Activated CD4-positive, alpha-beta memory T cell treated with anti-CD3 and anti-CD28 coated beads, Interleukin-2, amount 10 ng/mL, durations not matched to agents 7 days and 5 days (primary cell): ENCODE measurements around the gene AMBRA1. TPM values are rescaled to one million over a fixed set of nuclear protein-coding genes. Genes with fewer than 3 reads are reported as not detected.

Experiments
- CTCF ChIA-PET: fragments of 350-600 bp; sonication (Branson Sonifier 250); formaldehyde crosslinking; loops from one replicate; lab custom pipeline; 2021; ENCODE audit warnings: antibody characterized with exemption, inconsistent platforms; lab: Charles Lee
- POLR2A ChIA-PET: fragments of 350-600 bp; sonication (Branson Sonifier 250); formaldehyde crosslinking; loops from one replicate; lab custom pipeline; 2021; ENCODE audit warnings: antibody characterized with exemption; lab: Charles Lee
- DNase-seq: peaks from one replicate; pipeline ENCODE4 v3.0.0-alpha.2; 2020
- H3K27ac Mint-ChIP-seq: one replicate; pipeline ENCODE4 v1.8.0; 2021; ENCODE audit warnings: mild to moderate bottlenecking, mixed read lengths
- H3K27me3 Mint-ChIP-seq: one replicate; pipeline ENCODE4 v1.8.0; 2021; ENCODE audit warnings: mixed read lengths
- H3K36me3 Mint-ChIP-seq: one replicate; pipeline ENCODE4 v1.8.0; 2021; ENCODE audit warnings: low read depth, mixed read lengths
- H3K4me1 Mint-ChIP-seq: one replicate; pipeline ENCODE4 v1.8.0; 2021; ENCODE audit warnings: mixed read lengths
- H3K4me3 Mint-ChIP-seq: one replicate; pipeline ENCODE4 v1.8.0; 2021; ENCODE audit warnings: mild to moderate bottlenecking, mixed read lengths
- H3K9me3 Mint-ChIP-seq: one replicate; pipeline ENCODE4 v1.8.0; 2021; ENCODE audit warnings: mixed read lengths
- total RNA-seq, 2 experiments: library from RNA; stranded (reverse); gene quantifications; one replicate each; pipeline ENCODE4 v1.2.3, GENCODE V29; 2021

The AMBRA1 gene
- total RNA-seq, 2 experiments from 2014 or later, result 34.6 to 35.5 TPM

- Mint-ChIP-seq H3K4me1 (peaks cover 9% of the 10 kb centered on the region), H3K4me3 (no peak overlapping the region), H3K27me3 (no peaks in the 10 kb centered on the region), H3K36me3 (no peaks in the 10 kb centered on the region), H3K27ac (no peak overlapping the region), H3K9me3 (no peaks in the 10 kb centered on the region)
- DNase-seq, result no peak
- CTCF ChIA-PET, result interaction anchor here (0.7 kb wide), 1 partner anchor 258 kb away, joined by 4 read pairs; no protein-coding TSS in a partner anchor
- POLR2A ChIA-PET, result interaction anchor here (0.6 kb wide), 1 partner anchor 16 kb away, joined by 3 read pairs; no protein-coding TSS in a partner anchor
Measured at GRCh38 chr11:46609386-46609785, 15.6 kb upstream of the AMBRA1 start.

- no peak for DNase-seq
- Mint-ChIP-seq H3K4me3 (no peak overlapping the region), H3K27ac (no peak overlapping the region), H3K27me3 (no peaks in the 10 kb centered on the region), H3K9me3 (no peaks in the 10 kb centered on the region), H3K4me1 (peaks cover 11% of the 10 kb centered on the region), H3K36me3 (no peaks in the 10 kb centered on the region)
- ChIA-PET POLR2A (interaction anchor here (1.0 to 1.2 kb wide), 2 partner anchors 9 to 14 kb away, joined by 6 to 7 read pairs; partner anchors contain the start of gene AMBRA1), CTCF (interaction anchor here (0.6 to 0.7 kb wide), 2 partner anchors 8 to 10 kb away, joined by 3 read pairs; partner anchors contain the start of genes ATG13 and HARBI1)
Measured at GRCh38 chr11:46607516-46607915, 13.7 kb upstream of the AMBRA1 start.

GRCh38 chr11:46604796-46605195 is 11.0 kb upstream of the AMBRA1 start:
- Mint-ChIP-seq H3K4me1 (peaks cover 4% of the 10 kb centered on the region), H3K27ac (no peak overlapping the region), H3K4me3 (no peak overlapping the region), H3K9me3 (no peaks in the 10 kb centered on the region), H3K36me3 (no peaks in the 10 kb centered on the region), H3K27me3 (no peaks in the 10 kb centered on the region)
- ChIA-PET POLR2A (no interaction called here), CTCF (interaction anchor here (0.5 kb wide), 1 partner anchor 12 kb away, joined by 4 read pairs; the partner anchor contains the start of genes ATG13 and HARBI1)
- no peak for DNase-seq

GRCh38 chr11:46603704-46604308 is 10.0 kb upstream of the AMBRA1 start:
- no peaks in the 10 kb centered on the region for H3K27me3 Mint-ChIP-seq
- H3K4me1 Mint-ChIP-seq, result peaks cover 4% of the 10 kb centered on the region
- no peak overlapping the region for H3K27ac Mint-ChIP-seq
- no peaks in the 10 kb centered on the region for H3K36me3 Mint-ChIP-seq
- DNase-seq, result no peak
- H3K4me3 Mint-ChIP-seq, result no peak overlapping the region
- ChIA-PET CTCF (no interaction called here), POLR2A (no interaction called here)
- H3K9me3 Mint-ChIP-seq, result no peaks in the 10 kb centered on the region

- DNase-seq, result no peak
- ChIA-PET POLR2A (no interaction called here), CTCF (no interaction called here)
- Mint-ChIP-seq H3K27ac (no peak overlapping the region), H3K4me1 (peaks cover 14% of the 10 kb centered on the region), H3K27me3 (no peaks in the 10 kb centered on the region), H3K36me3 (no peaks in the 10 kb centered on the region), H3K9me3 (no peaks in the 10 kb centered on the region), H3K4me3 (no peak overlapping the region)
Measured at GRCh38 chr11:46601129-46601528, 7.3 kb upstream of the AMBRA1 start.

- no peaks in the 10 kb centered on the region for H3K9me3 Mint-ChIP-seq
- H3K4me1 Mint-ChIP-seq, result peaks cover 14% of the 10 kb centered on the region
- no peaks in the 10 kb centered on the region for H3K27me3 Mint-ChIP-seq
- ChIA-PET POLR2A (interaction anchor here (1.4 kb wide), 1 partner anchor 16 kb away, joined by 5 read pairs; the partner anchor contains the start of gene HARBI1), CTCF (interaction anchor here (0.8 to 1.8 kb wide), 3 partner anchors 7 to 110 kb away, joined by 3 to 6 read pairs (median 3); partner anchors contain the start of gene HARBI1)
- DNase-seq, result no peak
- no peak overlapping the region for H3K4me3 Mint-ChIP-seq
- no peak overlapping the region for H3K27ac Mint-ChIP-seq
- H3K36me3 Mint-ChIP-seq, result no peaks in the 10 kb centered on the region
Measured at GRCh38 chr11:46600194-46600960, 6.6 kb upstream of the AMBRA1 start.

- Mint-ChIP-seq H3K9me3 (no peaks in the 10 kb centered on the region), H3K27me3 (no peaks in the 10 kb centered on the region), H3K4me1 (peaks cover 15% of the 10 kb centered on the region), H3K4me3 (no peak overlapping the region), H3K36me3 (no peaks in the 10 kb centered on the region), H3K27ac (no peak overlapping the region)
- POLR2A ChIA-PET, result interaction anchor here (1.4 kb wide), 1 partner anchor 17 kb away, joined by 5 read pairs; the partner anchor contains the start of gene HARBI1
- CTCF ChIA-PET, result interaction anchor here (0.6 to 1.8 kb wide), 6 partner anchors 8 to 181 kb away, joined by 3 to 6 read pairs (median 3); partner anchors contain the start of gene HARBI1
- no peak for DNase-seq
Measured at GRCh38 chr11:46599340-46600193, 5.7 kb upstream of the AMBRA1 start.

- Mint-ChIP-seq H3K27me3 (no peaks in the 10 kb centered on the region), H3K27ac (peak overlapping the region; percentile 44), H3K36me3 (peaks cover 5% of the 10 kb centered on the region), H3K4me1 (peaks cover 26% of the 10 kb centered on the region), H3K9me3 (no peaks in the 10 kb centered on the region), H3K4me3 (no peak overlapping the region)
- DNase-seq, result no peak
- POLR2A ChIA-PET, result no interaction called here
- CTCF ChIA-PET, result no interaction called here
Measured at GRCh38 chr11:46597609-46598219, 3.9 kb upstream of the AMBRA1 start.

- Mint-ChIP-seq H3K27me3 (no peaks in the 10 kb centered on the region), H3K9me3 (no peaks in the 10 kb centered on the region), H3K4me1 (peaks cover 32% of the 10 kb centered on the region), H3K4me3 (no peak overlapping the region), H3K27ac (no peak overlapping the region), H3K36me3 (peaks cover 5% of the 10 kb centered on the region)
- ChIA-PET POLR2A (no interaction called here), CTCF (interaction anchor here (1.4 kb wide), 1 partner anchor 21 kb away, joined by 5 read pairs; the partner anchor contains the start of gene ATG13)
- DNase-seq, result no peak
Measured at GRCh38 chr11:46597155-46597554, 3.3 kb upstream of the AMBRA1 start.

GRCh38 chr11:46594785-46595184 is 962 bp upstream of the AMBRA1 start:
- ChIA-PET CTCF (interaction anchor here (0.7 to 1.6 kb wide), 2 partner anchors 77 to 187 kb away, joined by 3 to 5 read pairs; no protein-coding TSS in a partner anchor), POLR2A (interaction anchor here (1.3 to 2.0 kb wide), 8 partner anchors 17 to 250 kb away, joined by 3 to 43 read pairs (median 12); partner anchors contain the start of genes ARHGAP1, ATG13, HARBI1 and ZNF408)
- H3K36me3 Mint-ChIP-seq, result peaks cover 11% of the 10 kb centered on the region
- H3K27ac Mint-ChIP-seq, result no peak overlapping the region
- no peaks in the 10 kb centered on the region for H3K9me3 Mint-ChIP-seq
- H3K27me3 Mint-ChIP-seq, result no peaks in the 10 kb centered on the region
- H3K4me1 Mint-ChIP-seq, result peaks cover 48% of the 10 kb centered on the region
- no peak overlapping the region for H3K4me3 Mint-ChIP-seq
- no peak for DNase-seq

GRCh38 chr11:46594374-46594700 is 514 bp upstream of the AMBRA1 start:
- Mint-ChIP-seq H3K4me3 (peak overlapping the region; percentile 88), H3K27me3 (no peaks in the 10 kb centered on the region)

More at GRCh38 chr11:46594374-46594700, 514 bp upstream of the AMBRA1 start:
- DNase-seq, result no peak
- CTCF ChIA-PET, result interaction anchor here (0.9 to 1.6 kb wide), 8 partner anchors 18 to 104 kb away, joined by 3 to 8 read pairs (median 5); partner anchors contain the start of genes ATG13 and HARBI1
- Mint-ChIP-seq H3K36me3 (peaks cover 11% of the 10 kb centered on the region), H3K4me1 (peaks cover 51% of the 10 kb centered on the region), H3K27ac (peak overlapping the region; percentile 71), H3K9me3 (no peaks in the 10 kb centered on the region)
- POLR2A ChIA-PET, result interaction anchor here (0.8 to 2.0 kb wide), 17 partner anchors 9 to 299 kb away, joined by 3 to 43 read pairs (median 5); partner anchors contain the start of genes ARHGAP1, ATG13, HARBI1 and ZNF408
